Peyer's patch (tissue), 4 donors: ENCODE data around the gene TRPC6.

Experiments used
- CTCF ChIP-seq, 6 experiments: fragments of 450-650 bp in 4 of 6; fragments of 200-600 bp in 2 of 6; sonication (generic) in 1 of 6; IDR thresholded peaks; one replicate each; pipeline ENCODE4 v1.5.1; 2017 to 2019; ENCODE audit warnings: antibody characterized with exemption in 6 of 6, mild to moderate bottlenecking in 3 of 6, moderate library complexity in 1 of 6
- POLR2A ChIP-seq, 2 donors: fragments of 450-650 bp; IDR thresholded peaks; one replicate each; pipeline ENCODE4 v1.5.1; 2017; ENCODE audit warnings: antibody characterized with exemption in 2 of 2, mild to moderate bottlenecking in 2 of 2, moderate library complexity in 2 of 2

DNA sequence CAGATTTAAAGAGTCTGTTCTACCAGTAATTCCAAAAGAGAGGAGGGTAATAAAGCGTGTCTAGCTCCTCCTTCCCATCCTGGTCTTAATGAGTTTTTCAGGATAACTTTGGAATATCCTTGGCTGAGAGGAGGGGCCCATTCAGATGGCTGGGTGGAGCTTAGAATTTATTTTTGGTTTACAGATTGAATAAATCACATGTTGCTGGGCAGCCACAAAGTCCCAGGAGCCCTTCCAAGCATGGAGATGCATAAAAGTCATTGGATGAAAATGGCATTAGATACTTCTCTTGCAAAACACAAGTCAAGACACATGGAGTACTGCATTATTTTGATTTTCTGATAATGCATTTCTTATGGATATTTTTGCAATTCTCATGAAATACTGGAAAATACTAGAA, 139.0 kb downstream of the TRPC6 start:
- TF ChIP-seq POLR2A (IDR thresholded peaks at IDR 0.05) (no peak), CTCF (IDR thresholded peaks at IDR 0.05) (no peak)
